Measurements from ENCODE around the gene POLR2L. TPM values are rescaled to one million over a fixed set of nuclear protein-coding genes. Genes with fewer than 3 reads are reported as not detected.

Gene POLR2L
- total RNA-seq, 3 donors from 2014 or later (not counting 1 experiment from before 2014, with no cell fraction given), result 48.2 to 63.8 (median 61.2) TPM

- Mint-ChIP-seq H3K27me3 (ENCODE audit: low read depth in 2 of 2) (peaks cover 0 to 11% of the 10 kb centered on the region in 2 donors), H3K4me3 (no peak overlapping the region), H3K4me1 (peaks cover 0 to 31% of the 10 kb centered on the region in 2 donors), H3K27ac (no peak overlapping the region), H3K36me3 (no peaks in the 10 kb centered on the region), H3K9me3 (no peaks in the 10 kb centered on the region)
- 98% methylated on average over 53 of the region's 53 CpGs for WGBS (ENCODE audit: insufficient coverage)
- intact Hi-C loops (cut with micrococcal nuclease), result no loop called here
- TF ChIP-seq CTCF (IDR thresholded peaks at IDR 0.05), result no peak
- Histone ChIP-seq H3K9me3 (ENCODE audit: control insufficient read depth, insufficient read depth, low read length) (no peaks in the 10 kb centered on the region), H3K36me3 (ENCODE audit: control insufficient read depth, insufficient read depth, low read length) (peaks cover 11% of the 10 kb centered on the region), H3K4me1 (ENCODE audit: control insufficient read depth, insufficient read depth, low read length) (peaks cover 54% of the 10 kb centered on the region), H3K27me3 (ENCODE audit: control insufficient read depth, insufficient read depth, low read length) (peaks cover 6% of the 10 kb centered on the region), H3K27ac (ENCODE audit: low read length) (no peak overlapping the region), H3K4me3 (ENCODE audit: low read length) (no peak overlapping the region)
- ATAC-seq (no peak), DNase-seq (no peak)
Observed at GRCh38 chr11:823441-824291, 18.7 kb downstream of the POLR2L start.

- TF ChIP-seq CTCF (IDR thresholded peaks at IDR 0.05), result no peak
- Mint-ChIP-seq H3K27me3 (ENCODE audit: low read depth in 2 of 2) (no peaks in the 10 kb centered on the region), H3K9me3 (no peaks in the 10 kb centered on the region), H3K27ac (peak overlapping the region in 1 of 2 donors; percentile 14), H3K4me1 (peaks cover 0 to 17% of the 10 kb centered on the region in 2 donors), H3K36me3 (no peaks in the 10 kb centered on the region), H3K4me3 (peak overlapping the region; percentile 37)
- H3K9me3 ChIP-seq (ENCODE audit: control insufficient read depth, insufficient read depth, low read length), result no peaks in the 10 kb centered on the region
- no peak overlapping the region for H3K4me3 ChIP-seq (ENCODE audit: low read length)
- no peaks in the 10 kb centered on the region for H3K27me3 ChIP-seq (ENCODE audit: control insufficient read depth, insufficient read depth, low read length)
- DNase-seq (no peak), ATAC-seq (no peak)
- peaks cover 43% of the 10 kb centered on the region for H3K4me1 ChIP-seq (ENCODE audit: control insufficient read depth, insufficient read depth, low read length)
- peak overlapping the region; percentile 16 for H3K27ac ChIP-seq (ENCODE audit: low read length)
- WGBS (ENCODE audit: insufficient coverage), result 65% methylated on average over 20 of the region's 22 CpGs
- peaks cover 11% of the 10 kb centered on the region for H3K36me3 ChIP-seq (ENCODE audit: control insufficient read depth, insufficient read depth, low read length)
- intact Hi-C loops (cut with micrococcal nuclease), result no loop called here
Observed at GRCh38 chr11:821512-822371, 20.6 kb downstream of the POLR2L start.

GRCh38 chr11:820655-821511, 21.4 kb downstream of the POLR2L start:
- peaks cover 11% of the 10 kb centered on the region for H3K36me3 ChIP-seq (ENCODE audit: control insufficient read depth, insufficient read depth, low read length)
- no peaks in the 10 kb centered on the region for H3K9me3 ChIP-seq (ENCODE audit: control insufficient read depth, insufficient read depth, low read length)
- H3K27me3 ChIP-seq (ENCODE audit: control insufficient read depth, insufficient read depth, low read length), result no peaks in the 10 kb centered on the region
- intact Hi-C loops (cut with micrococcal nuclease), result no loop called here
- peaks cover 0 to 17% of the 10 kb centered on the region in 2 donors for H3K4me1 Mint-ChIP-seq
- ATAC-seq (no peak), DNase-seq (no peak)
- 80% methylated on average over 11 of the region's 11 CpGs for WGBS (ENCODE audit: insufficient coverage)
- peak overlapping the region; percentile 59 for H3K4me3 ChIP-seq (ENCODE audit: low read length)
- H3K27me3 Mint-ChIP-seq (ENCODE audit: low read depth in 2 of 2), result no peaks in the 10 kb centered on the region
- H3K27ac Mint-ChIP-seq, result peak overlapping the region; percentile 81 to 88
- H3K36me3 Mint-ChIP-seq, result no peaks in the 10 kb centered on the region
- peak overlapping the region; percentile 81 for H3K27ac ChIP-seq (ENCODE audit: low read length)
- peak overlapping the region; percentile 90 for H3K4me3 Mint-ChIP-seq
- no peaks in the 10 kb centered on the region for H3K9me3 Mint-ChIP-seq
- no peak for TF ChIP-seq CTCF (IDR thresholded peaks at IDR 0.05)
- peaks cover 34% of the 10 kb centered on the region for H3K4me1 ChIP-seq (ENCODE audit: control insufficient read depth, insufficient read depth, low read length)

Measured in natural killer cell (primary cell).